ENCODE results near the gene ZNF784. TPM values are rescaled to one million over a fixed set of nuclear protein-coding genes. Genes with fewer than 3 reads are reported as not detected.

The ZNF784 gene
- total RNA-seq, 2 experiments from 2014 or later: 6.4 to 7.4 TPM

GRCh38 chr19:55623130-55623529, 1.2 kb downstream of the ZNF784 start:
- Mint-ChIP-seq H3K27ac (no peak overlapping the region), H3K9me3 (no peaks in the 10 kb centered on the region), H3K4me3 (no peak overlapping the region), H3K4me1 (peaks cover 52% of the 10 kb centered on the region), H3K36me3 (ENCODE audit: low read depth) (peaks cover 21% of the 10 kb centered on the region), H3K27me3 (peaks cover 6% of the 10 kb centered on the region)
- CTCF ChIA-PET: interaction anchor here (1.4 to 5.6 kb wide), 4 partner anchors 11 to 119 kb away, joined by 5 to 56 read pairs (median 19); partner anchors contain the start of gene ZNF865
- POLR2A ChIA-PET: interaction anchor here (1.8 to 5.7 kb wide), 3 partner anchors 18 to 24 kb away, joined by 5 to 53 read pairs (median 49); partner anchors contain the start of genes FIZ1, ZNF524 and ZNF865
- DNase-seq: no peak

DNA sequence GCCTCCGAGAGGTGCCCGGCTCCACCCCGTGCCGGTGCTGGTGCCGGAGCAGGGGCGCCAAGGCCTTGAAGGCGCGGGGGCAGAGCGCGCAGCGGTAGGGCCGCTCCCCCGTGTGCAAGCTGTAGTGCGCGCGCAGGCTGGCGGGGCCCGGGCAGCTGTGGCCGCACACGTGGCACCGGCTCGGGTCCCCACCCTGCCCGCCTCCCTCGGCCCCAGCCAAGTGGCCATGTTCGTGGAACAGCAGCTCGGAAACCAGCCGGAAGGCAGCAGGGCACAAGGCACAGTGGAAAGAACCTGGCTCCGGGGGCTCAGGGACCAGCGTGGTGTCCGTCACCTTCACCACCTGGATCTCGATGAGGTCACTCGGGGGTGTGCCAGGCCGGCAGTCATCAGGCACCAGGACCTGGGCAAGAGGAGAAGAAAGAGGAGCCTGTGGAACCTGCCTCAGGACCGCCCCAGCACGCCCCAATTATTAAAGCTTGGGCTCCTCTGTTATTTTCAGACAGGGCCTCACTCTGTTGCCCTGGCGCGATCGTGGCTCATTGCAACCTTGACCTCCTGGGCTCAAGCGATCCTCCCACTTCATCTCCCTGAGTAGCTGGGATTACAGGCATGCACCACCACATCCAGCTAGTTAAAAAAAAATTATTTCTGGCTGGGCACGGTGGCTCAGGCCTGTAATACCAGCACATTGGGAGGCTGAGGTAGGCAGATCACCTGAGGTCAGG, 2.0 kb downstream of the ZNF784 start:
- H3K27ac Mint-ChIP-seq: no peak overlapping the region
- POLR2A ChIA-PET: interaction anchor here (1.8 to 5.7 kb wide), 2 partner anchors 17 to 23 kb away, joined by 5 to 53 read pairs; partner anchors contain the start of genes FIZ1 and ZNF865

DNA sequence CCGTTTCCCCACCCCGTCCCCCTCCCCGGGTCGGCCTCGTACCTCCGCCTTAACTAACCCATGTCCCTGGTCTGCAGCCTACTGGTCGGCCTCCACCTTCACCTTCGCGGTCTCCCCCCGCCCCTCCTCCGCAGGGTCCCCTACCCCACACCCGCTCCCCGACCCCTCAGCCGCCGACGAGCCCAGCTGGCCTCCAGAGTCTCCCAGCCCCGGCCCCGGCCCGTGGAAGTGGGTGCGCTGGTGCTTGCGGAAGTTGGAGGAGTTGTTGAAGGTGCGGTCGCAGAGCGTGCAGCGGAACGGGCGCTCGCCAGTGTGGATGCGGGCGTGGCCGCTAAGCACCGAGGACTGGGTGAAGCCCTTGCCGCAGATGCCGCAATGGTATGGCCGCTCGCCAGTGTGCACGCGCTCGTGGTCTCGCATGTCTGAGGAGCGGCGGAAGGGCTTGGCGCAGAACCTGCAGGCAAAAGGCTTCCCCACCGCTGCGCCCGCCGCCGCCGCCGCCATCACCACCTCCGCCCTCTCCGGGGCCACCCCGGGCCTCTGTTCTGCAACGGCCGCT, 2.6 kb downstream of the ZNF784 start:
- POLR2A ChIA-PET: interaction anchor here (1.3 to 1.8 kb wide), 2 partner anchors 16 to 22 kb away, joined by 3 to 5 read pairs; partner anchors contain the start of genes FIZ1 and ZNF865
- H3K27me3 Mint-ChIP-seq: peaks cover under 1% of the 10 kb centered on the region
- H3K9me3 Mint-ChIP-seq: no peaks in the 10 kb centered on the region
- no peak overlapping the region for H3K27ac Mint-ChIP-seq
- CTCF ChIA-PET: interaction anchor here (1.8 kb wide), 1 partner anchor 11 kb away, joined by 5 read pairs; no protein-coding TSS in a partner anchor
- H3K36me3 Mint-ChIP-seq (ENCODE audit: low read depth): peaks cover 29% of the 10 kb centered on the region
- DNase-seq: no peak
- peaks cover 40% of the 10 kb centered on the region for H3K4me1 Mint-ChIP-seq
- no peak overlapping the region for H3K4me3 Mint-ChIP-seq

More for the DNA sequence above, 2.0 kb downstream of the ZNF784 start:
- CTCF ChIA-PET: interaction anchor here (1.4 to 5.6 kb wide), 3 partner anchors 10 to 118 kb away, joined by 5 to 56 read pairs (median 5); partner anchors contain the start of gene ZNF865
- no peak overlapping the region for H3K4me3 Mint-ChIP-seq
- H3K4me1 Mint-ChIP-seq: peaks cover 47% of the 10 kb centered on the region
- H3K9me3 Mint-ChIP-seq: no peaks in the 10 kb centered on the region
- peaks cover 25% of the 10 kb centered on the region for H3K36me3 Mint-ChIP-seq (ENCODE audit: low read depth)
- H3K27me3 Mint-ChIP-seq: peaks cover 3% of the 10 kb centered on the region
- no peak for DNase-seq

DNA sequence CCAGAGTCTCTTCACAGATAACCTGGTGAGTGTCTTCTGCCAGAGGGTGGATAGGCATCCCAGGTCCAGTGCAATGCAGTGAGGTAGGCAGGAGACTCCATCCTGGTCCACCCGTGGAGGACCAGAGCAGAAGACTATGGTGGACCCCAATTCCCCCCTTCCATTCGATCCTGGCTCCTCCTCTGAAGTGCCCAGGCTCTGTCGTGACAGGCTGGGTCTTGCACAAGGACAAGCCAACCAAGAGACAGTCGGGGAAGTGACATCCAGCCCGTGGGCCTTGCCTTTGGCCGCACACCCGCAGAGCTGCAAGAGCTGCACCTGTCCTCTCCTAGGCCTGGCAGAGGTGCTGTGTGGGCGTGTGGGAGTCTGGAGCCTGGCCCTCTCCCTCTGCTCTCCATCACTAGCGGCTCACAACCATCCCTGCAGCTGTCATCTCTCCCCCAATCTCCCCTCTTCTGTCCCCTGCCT, 3.1 kb downstream of the ZNF784 start:
- POLR2A ChIA-PET: interaction anchor here (1.3 to 1.8 kb wide), 2 partner anchors 16 to 22 kb away, joined by 3 to 5 read pairs; partner anchors contain the start of genes FIZ1 and ZNF865

DNA sequence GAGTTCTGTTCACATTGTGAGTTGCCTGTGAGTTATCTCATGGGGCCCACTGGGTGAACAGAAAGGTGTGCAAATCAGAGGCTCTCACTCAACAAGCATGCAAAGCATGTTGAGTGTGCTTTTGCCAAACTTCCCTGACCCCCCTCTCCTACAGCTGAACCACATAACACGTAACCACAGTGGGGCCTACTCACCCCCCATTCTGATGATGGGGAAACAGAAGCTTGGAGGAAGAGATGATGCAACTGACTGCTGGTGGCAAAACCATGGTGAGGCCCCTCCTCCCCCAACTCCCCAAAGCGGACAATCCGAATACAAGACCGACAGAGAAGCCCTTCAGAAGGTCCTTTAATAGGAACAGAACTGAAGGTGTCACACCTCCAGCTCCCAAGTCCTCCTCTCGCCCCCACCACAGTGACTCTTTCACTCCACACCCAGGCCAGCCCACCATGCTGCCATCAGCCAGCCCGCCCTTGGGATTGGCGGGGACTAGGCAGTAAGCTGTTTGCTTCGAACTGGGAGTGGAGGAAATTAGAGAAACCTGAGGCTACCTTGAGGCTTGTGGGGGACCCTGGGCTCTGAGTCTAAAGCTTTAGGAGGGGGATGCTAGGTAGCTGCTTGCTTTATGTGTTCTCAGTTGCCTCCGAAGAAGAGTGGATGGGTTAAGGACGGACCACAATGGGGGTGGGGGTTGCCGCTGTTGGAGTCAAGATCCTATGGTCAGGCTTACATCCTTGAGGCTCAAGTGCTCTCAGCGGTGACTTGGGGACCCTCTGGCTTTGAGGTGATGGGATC, 3.8 kb downstream of the ZNF784 start:
- no peaks in the 10 kb centered on the region for H3K9me3 Mint-ChIP-seq
- no peak for DNase-seq
- H3K27me3 Mint-ChIP-seq: no peaks in the 10 kb centered on the region
- no peak overlapping the region for H3K4me3 Mint-ChIP-seq
- ChIA-PET CTCF (interaction anchor here (1.1 to 2.2 kb wide), 3 partner anchors 12 to 153 kb away, joined by 3 to 9 read pairs (median 5); partner anchors contain the start of gene ZNF865), POLR2A (interaction anchor here (1.2 to 1.3 kb wide), 2 partner anchors 9 to 15 kb away, joined by 3 read pairs; partner anchors contain the start of gene ZNF865)
- peaks cover 31% of the 10 kb centered on the region for H3K4me1 Mint-ChIP-seq
- peaks cover 33% of the 10 kb centered on the region for H3K36me3 Mint-ChIP-seq (ENCODE audit: low read depth)
- H3K27ac Mint-ChIP-seq: no peak overlapping the region

More for the DNA sequence above, 3.1 kb downstream of the ZNF784 start:
- Mint-ChIP-seq H3K27me3 (no peaks in the 10 kb centered on the region), H3K27ac (no peak overlapping the region), H3K4me3 (no peak overlapping the region), H3K9me3 (no peaks in the 10 kb centered on the region), H3K36me3 (ENCODE audit: low read depth) (peaks cover 33% of the 10 kb centered on the region), H3K4me1 (peaks cover 35% of the 10 kb centered on the region)
- CTCF ChIA-PET: interaction anchor here (1.8 to 2.2 kb wide), 2 partner anchors 12 to 15 kb away, joined by 5 to 9 read pairs; partner anchors contain the start of gene ZNF865
- no peak for DNase-seq

GRCh38 chr19:55619286-55619685, 5.1 kb downstream of the ZNF784 start:
- H3K27me3 Mint-ChIP-seq: no peaks in the 10 kb centered on the region
- peaks cover 34% of the 10 kb centered on the region for H3K36me3 Mint-ChIP-seq (ENCODE audit: low read depth)
- H3K4me1 Mint-ChIP-seq: peaks cover 22% of the 10 kb centered on the region
- DNase-seq: no peak
- no peaks in the 10 kb centered on the region for H3K9me3 Mint-ChIP-seq
- H3K27ac Mint-ChIP-seq: no peak overlapping the region
- H3K4me3 Mint-ChIP-seq: no peak overlapping the region
- CTCF ChIA-PET: interaction anchor here (0.6 to 2.2 kb wide), 4 partner anchors 12 to 152 kb away, joined by 3 to 9 read pairs (median 4); partner anchors contain the start of gene ZNF865
- POLR2A ChIA-PET: interaction anchor here (0.7 kb wide), 1 partner anchor 13 kb away, joined by 3 read pairs; no protein-coding TSS in a partner anchor

DNA sequence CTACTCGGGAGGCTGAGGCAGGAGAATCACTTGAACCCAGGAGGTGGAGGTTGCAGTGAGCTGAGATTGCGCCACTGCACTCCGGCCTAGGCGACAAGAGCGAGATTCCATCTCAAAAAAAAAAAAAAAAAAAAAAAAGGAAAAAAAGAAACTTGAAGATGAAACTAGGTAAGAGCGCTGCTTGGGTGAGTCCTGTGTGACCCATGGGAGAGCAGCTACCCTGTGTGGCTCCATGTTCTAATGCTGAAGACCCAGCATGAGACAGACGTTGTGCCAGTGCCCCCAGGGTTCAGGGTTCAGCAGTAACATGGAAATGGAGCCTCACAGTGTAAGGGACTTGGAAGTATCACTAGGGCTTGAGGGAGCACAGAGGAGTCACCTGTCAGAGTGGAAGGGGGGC, 5.9 kb downstream of the ZNF784 start:
- no peak overlapping the region for H3K27ac Mint-ChIP-seq
- no peaks in the 10 kb centered on the region for H3K27me3 Mint-ChIP-seq
- H3K4me1 Mint-ChIP-seq: peaks cover 15% of the 10 kb centered on the region
- ChIA-PET CTCF (interaction anchor here (0.6 to 0.8 kb wide), 2 partner anchors 13 to 114 kb away, joined by 3 to 6 read pairs; no protein-coding TSS in a partner anchor), POLR2A (interaction anchor here (0.8 to 2.9 kb wide), 3 partner anchors 12 to 142 kb away, joined by 3 to 11 read pairs (median 4); partner anchors contain the start of genes FIZ1, ZNF628 and ZNF865)
- H3K4me3 Mint-ChIP-seq: no peak overlapping the region
- peaks cover 32% of the 10 kb centered on the region for H3K36me3 Mint-ChIP-seq (ENCODE audit: low read depth)
- H3K9me3 Mint-ChIP-seq: no peaks in the 10 kb centered on the region
- no peak for DNase-seq

GRCh38 chr19:55617426-55617825, 6.9 kb downstream of the ZNF784 start:
- no peak overlapping the region for H3K27ac Mint-ChIP-seq
- H3K27me3 Mint-ChIP-seq: no peaks in the 10 kb centered on the region
- peaks cover 38% of the 10 kb centered on the region for H3K36me3 Mint-ChIP-seq (ENCODE audit: low read depth)
- DNase-seq: no peak
- ChIA-PET CTCF (no interaction called here), POLR2A (interaction anchor here (1.5 to 2.9 kb wide), 2 partner anchors 11 to 141 kb away, joined by 4 to 11 read pairs; partner anchors contain the start of genes ZNF628 and ZNF865)
- H3K4me3 Mint-ChIP-seq: no peak overlapping the region
- H3K4me1 Mint-ChIP-seq: peaks cover 12% of the 10 kb centered on the region
- H3K9me3 Mint-ChIP-seq: no peaks in the 10 kb centered on the region

- Mint-ChIP-seq H3K4me3 (no peak overlapping the region), H3K27me3 (no peaks in the 10 kb centered on the region), H3K27ac (no peak overlapping the region), H3K9me3 (no peaks in the 10 kb centered on the region), H3K4me1 (peaks cover 12% of the 10 kb centered on the region), H3K36me3 (ENCODE audit: low read depth) (peaks cover 37% of the 10 kb centered on the region)
- no peak for DNase-seq
- ChIA-PET CTCF (no interaction called here), POLR2A (interaction anchor here (2.9 kb wide), 1 partner anchor 10 kb away, joined by 11 read pairs; the partner anchor contains the start of gene ZNF865)
Measured at GRCh38 chr19:55616395-55616875, 7.9 kb downstream of the ZNF784 start.

GRCh38 chr19:55615543-55616394, 8.6 kb downstream of the ZNF784 start:
- Mint-ChIP-seq H3K36me3 (ENCODE audit: low read depth) (peaks cover 33% of the 10 kb centered on the region), H3K9me3 (no peaks in the 10 kb centered on the region), H3K4me1 (peaks cover 15% of the 10 kb centered on the region), H3K27ac (no peak overlapping the region), H3K4me3 (no peak overlapping the region), H3K27me3 (no peaks in the 10 kb centered on the region)
- ChIA-PET CTCF (no interaction called here), POLR2A (interaction anchor here (2.9 kb wide), 1 partner anchor 10 kb away, joined by 11 read pairs; the partner anchor contains the start of gene ZNF865)
- DNase-seq: no peak

- ChIA-PET POLR2A (no interaction called here), CTCF (no interaction called here)
- no peaks in the 10 kb centered on the region for H3K27me3 Mint-ChIP-seq
- H3K36me3 Mint-ChIP-seq (ENCODE audit: low read depth): peaks cover 30% of the 10 kb centered on the region
- H3K4me1 Mint-ChIP-seq: peaks cover 10% of the 10 kb centered on the region
- no peak overlapping the region for H3K27ac Mint-ChIP-seq
- DNase-seq: no peak
- H3K4me3 Mint-ChIP-seq: no peak overlapping the region
- no peaks in the 10 kb centered on the region for H3K9me3 Mint-ChIP-seq
Measured at GRCh38 chr19:55614711-55615542, 9.4 kb downstream of the ZNF784 start.

Data from activated CD4-positive, alpha-beta memory T cell treated with anti-CD3 and anti-CD28 coated beads, Interleukin-2, amount 10 ng/mL, durations not matched to agents 7 days and 5 days (primary cell).